ENCODE results near the gene MYO1E.
"Not testable (repeated sequence)": the region's sequence is repeated elsewhere in the genome, so short reads cannot be mapped to it uniquely, and the experiment has no call there.

MYO1E gene

GRCh38 chr15:59295261-59296001, 77.2 kb downstream of the MYO1E start:
- DNase-seq (ENCODE audit: extremely low read depth in 1 of 2, low read depth in 1 of 2), result no peak

GRCh38 chr15:59294574-59295260, 78.0 kb downstream of the MYO1E start:
- DNase-seq (ENCODE audit: extremely low read depth in 1 of 2, low read depth in 1 of 2), result no peak

- no peak for DNase-seq (ENCODE audit: extremely low read depth in 1 of 2, low read depth in 1 of 2)
These were observed 80.1 kb downstream of the MYO1E start for GRCh38 chr15:59292442-59293151.

GRCh38 chr15:59291213-59291549, 81.5 kb downstream of the MYO1E start:
- no peak for DNase-seq (ENCODE audit: extremely low read depth in 1 of 2, low read depth in 1 of 2)

- no peak for DNase-seq (ENCODE audit: extremely low read depth in 1 of 2, low read depth in 1 of 2)
These were observed 82.1 kb downstream of the MYO1E start for GRCh38 chr15:59290295-59291212.

- no peak for DNase-seq (ENCODE audit: extremely low read depth in 1 of 2, low read depth in 1 of 2)
These were observed 83.1 kb downstream of the MYO1E start for GRCh38 chr15:59289574-59289973.

GRCh38 chr15:59283717-59284391, 88.8 kb downstream of the MYO1E start:
- no peak for DNase-seq (ENCODE audit: extremely low read depth in 1 of 2, low read depth in 1 of 2)

GRCh38 chr15:59282515-59283337, 89.9 kb downstream of the MYO1E start:
- no peak for DNase-seq (ENCODE audit: extremely low read depth in 1 of 2, low read depth in 1 of 2)

GRCh38 chr15:59281699-59282098, 91.0 kb downstream of the MYO1E start:
- no peak for DNase-seq (ENCODE audit: extremely low read depth in 1 of 2, low read depth in 1 of 2)

GRCh38 chr15:59280855-59281254, 91.8 kb downstream of the MYO1E start:
- DNase-seq (ENCODE audit: extremely low read depth in 1 of 2, low read depth in 1 of 2), result no peak

- not testable (repeated sequence) for DNase-seq (ENCODE audit: extremely low read depth in 1 of 2, low read depth in 1 of 2)
These were observed 92.4 kb downstream of the MYO1E start for GRCh38 chr15:59280292-59280691.

- DNase-seq (ENCODE audit: extremely low read depth in 1 of 2, low read depth in 1 of 2), result no peak
These were observed 93.6 kb downstream of the MYO1E start for GRCh38 chr15:59279023-59279422.

- DNase-seq (ENCODE audit: extremely low read depth in 1 of 2, low read depth in 1 of 2), result no peak
These were observed 94.6 kb downstream of the MYO1E start for GRCh38 chr15:59278120-59278519.

GRCh38 chr15:59276225-59277178, 96.2 kb downstream of the MYO1E start:
- no peak for DNase-seq (ENCODE audit: extremely low read depth in 1 of 2, low read depth in 1 of 2)

- no peak for DNase-seq (ENCODE audit: extremely low read depth in 1 of 2, low read depth in 1 of 2)
These were observed 98.3 kb downstream of the MYO1E start for GRCh38 chr15:59274126-59274970.

- DNase-seq (ENCODE audit: extremely low read depth in 1 of 2, low read depth in 1 of 2), result no peak
These were observed 99.4 kb downstream of the MYO1E start for GRCh38 chr15:59273234-59273633.

- no peak for DNase-seq (ENCODE audit: extremely low read depth in 1 of 2, low read depth in 1 of 2)
These were observed 101.0 kb downstream of the MYO1E start for GRCh38 chr15:59271595-59272201.

Data from activated CD8-positive, alpha-beta memory T cell treated with anti-CD3 and anti-CD28 coated beads for 1 hour (primary cell).